HCT116 (cell line): Measurements from ENCODE around the gene RGPD8. TPM values are rescaled to one million over a fixed set of nuclear protein-coding genes. Genes with fewer than 3 reads are reported as not detected.
"Not testable (repeated sequence)": the region's sequence is repeated elsewhere in the genome, so short reads cannot be mapped to it uniquely, and the experiment has no call there.

Source experiments
- ATAC-seq: fragments of 200-7000 bp; cut with Tn5 transposase; 2 replicates; pipeline ENCODE4 v1.9.1; 2020; ENCODE audit warnings: mild to moderate bottlenecking, moderate library complexity
- BruUV-seq: library from RNA; stranded (reverse); fragments of 400-500 nt; replicated peaks from 2 replicates; lab custom pipeline; 2021; lab: Mats Ljungman, UMichigan
- CTCF ChIA-PET: fragments of 300-600 bp; sonication (Branson Sonifier 250); formaldehyde crosslinking; loops from one replicate; lab custom pipeline; 2021; ENCODE audit warnings: antibody characterized with exemption; lab: Charles Lee
- POLR2A ChIA-PET: fragments of 300-600, 350-600 bp; sonication (Branson Sonifier 250); formaldehyde crosslinking; loops from one replicate; lab custom pipeline; 2021; ENCODE audit warnings: antibody characterized with exemption; lab: Charles Lee
- RAD21 ChIA-PET, 2 experiments: fragments of 300-600 bp; sonication (Branson Sonifier 250); formaldehyde crosslinking; loops; one replicate each; lab custom pipeline; 2023; ENCODE audit warnings: low total read pairs in 2 of 2; ENCODE audit not compliant: uncharacterized antibody in 2 of 2, unreplicated experiment in 2 of 2, low non-redundant PET in 1 of 2; lab: Charles Lee
- DNase-seq: peaks from one replicate; pipeline ENCODE4 v3.0.0-alpha.2; 2010; ENCODE audit warnings: low read depth, low spot score
- H2AFZ ChIP-seq: fragments of 200-600 bp; shearing (Covaris generic), sonication (generic); 2 replicates; pipeline ENCODE4 v1.6.1; 2017; ENCODE audit warnings: low read depth, mixed run types, mixed read lengths, antibody characterized with exemption, low read length; ENCODE audit not compliant: poor library complexity, severe bottlenecking
- H3K27ac ChIP-seq: 2 replicates; pipeline ENCODE4 v1.5.1; 2012; ENCODE audit warnings: low read depth, low read length
- H3K27me3 ChIP-seq: fragments of 200-600 bp; sonication (generic); 2 replicates; pipeline ENCODE4 v1.6.1; 2016; ENCODE audit warnings: mixed run types, low read length, mixed read lengths; ENCODE audit not compliant: insufficient read depth
- H3K36me3 ChIP-seq, 2 experiments: fragments of 200-500 bp in 1 of 2; fragments of 200-600 bp in 1 of 2; sonication (Bioruptor generic) in 1 of 2; sonication (generic) in 1 of 2; 2 replicates each; pipeline versions ENCODE4 v1.5.1 to v1.6.1; 2014 to 2016; ENCODE audit warnings: low read length in 2 of 2, inconsistent platforms in 1 of 2, mixed read lengths in 1 of 2, mixed run types in 1 of 2; ENCODE audit not compliant: insufficient read depth in 2 of 2, control insufficient read depth in 1 of 2
- H3K4me1 ChIP-seq, 2 experiments: fragments of 200-600 bp in 1 of 2; sonication (generic) in 1 of 2; 2 replicates each; pipeline versions ENCODE4 v1.5.1 to v1.6.1; 2012 to 2017; ENCODE audit warnings: low read length in 2 of 2, inconsistent platforms in 1 of 2, mild to moderate bottlenecking in 1 of 2, mixed read lengths in 1 of 2, mixed run types in 1 of 2, moderate library complexity in 1 of 2; ENCODE audit not compliant: insufficient read depth in 2 of 2, control insufficient read depth in 1 of 2
- H3K4me2 ChIP-seq: fragments of 200-600 bp; sonication (generic); 2 replicates; pipeline ENCODE4 v1.6.1; 2017; ENCODE audit warnings: mixed run types, low read length, mixed read lengths
- H3K4me3 ChIP-seq, 2 experiments: fragments of 200-600 bp in 1 of 2; sonication (generic) in 1 of 2; replicated peaks in 1 of 2; 2 replicates each; pipeline ENCODE4 v1.5.1; 2011 to 2016; ENCODE audit warnings: low read length in 2 of 2, control low read depth in 1 of 2, low read depth in 1 of 2, mild to moderate bottlenecking in 1 of 2, mixed read lengths in 1 of 2, mixed run types in 1 of 2
- H3K79me2 ChIP-seq: fragments of 200-600 bp; sonication (generic); 2 replicates; pipeline ENCODE4 v1.6.1; 2017; ENCODE audit warnings: mild to moderate bottlenecking, mixed run types, low read length, moderate library complexity, mixed read lengths; ENCODE audit not compliant: insufficient read depth
- H3K9ac ChIP-seq: fragments of 200-600 bp; sonication (generic); 2 replicates; pipeline ENCODE4 v1.6.1; 2016; ENCODE audit warnings: low read length, mixed read lengths
- H3K9me2 ChIP-seq: fragments of 200-600 bp; sonication (generic), shearing (Covaris generic); 2 replicates; pipeline ENCODE4 v1.6.1; 2017; ENCODE audit warnings: mixed run types, mild to moderate bottlenecking, moderate library complexity; ENCODE audit not compliant: insufficient read depth
- H3K9me3 ChIP-seq, 2 experiments: fragments of 200-500 bp in 1 of 2; fragments of 200-600 bp in 1 of 2; sonication (Bioruptor generic) in 1 of 2; sonication (generic) in 1 of 2; 2 replicates each; pipeline ENCODE4 v1.6.1; 2014 to 2017; ENCODE audit warnings: low read length in 2 of 2, mixed read lengths in 2 of 2, inconsistent platforms in 1 of 2, low read depth in 1 of 2, mild to moderate bottlenecking in 1 of 2, mixed run types in 1 of 2, moderate library complexity in 1 of 2; ENCODE audit not compliant: control insufficient read depth in 1 of 2, insufficient read depth in 1 of 2
- H4K20me1 ChIP-seq: fragments of 200-600 bp; sonication (generic), shearing (Covaris generic); 2 replicates; pipeline ENCODE4 v1.6.1; 2017; ENCODE audit warnings: mixed run types, mild to moderate bottlenecking, moderate library complexity; ENCODE audit not compliant: insufficient read depth
- ZFX ChIP-seq: fragments of 450-650 bp; IDR thresholded peaks from 2 replicates; pipeline ENCODE4 v1.6.1; 2017
- intact Hi-C: fragments of 100-400 bp; cut with micrococcal nuclease; formaldehyde crosslinking; loops from 2 replicates; pipeline ENCODE4 v1.10.0; 2022
- total RNA-seq: library from RNA; stranded (reverse); gene quantifications from one replicate; pipeline ENCODE4 v1.2.1, GENCODE V29; 2021; ENCODE audit not compliant: unreplicated experiment

RGPD8 gene
- total RNA-seq, 1 experiment from 2014 or later = 11.0 TPM

- DNase-seq, H3K9me2 ChIP-seq, H2AFZ ChIP-seq, H4K20me1 ChIP-seq, H3K27me3 ChIP-seq, H3K9me3 ChIP-seq, H3K79me2 ChIP-seq, H3K36me3 ChIP-seq, BruUV-seq, H3K27ac ChIP-seq, H3K4me1 ChIP-seq, POLR2A ChIA-PET: not testable (repeated sequence)
- intact Hi-C loops = loop anchor here (5.0 kb wide), 2 partner anchors 176 to 311 kb away; partner anchors contain the start of gene ZC3H8
- TF ChIP-seq ZFX = peak; percentile 62
- RAD21 ChIA-PET = interaction anchor here in 1 of 2 experiments (0.6 kb wide), 2 partner anchors 56 to 619 kb away, joined by 3 read pairs; no protein-coding TSS in a partner anchor
- ATAC-seq = peak; percentile 75
- Histone ChIP-seq H3K4me3 (peak overlapping the region; percentile 43 to 53), H3K9ac (peak overlapping the region; percentile 50), H3K4me2 (peak overlapping the region; percentile 49)
- CTCF ChIA-PET = interaction anchor here (0.6 to 0.8 kb wide), 4 partner anchors 60 to 311 kb away, joined by 3 to 8 read pairs (median 5); no protein-coding TSS in a partner anchor
Observed at GRCh38 chr2:112432735-112433479, 538 bp downstream of the RGPD8 start.

- H3K4me3 ChIP-seq = peak overlapping the region; percentile 43 to 53
- RAD21 ChIA-PET, DNase-seq, ATAC-seq, H3K4me1 ChIP-seq, H3K36me3 ChIP-seq, H3K27ac ChIP-seq, H3K9me3 ChIP-seq, H3K27me3 ChIP-seq, H3K9me2 ChIP-seq, BruUV-seq, H4K20me1 ChIP-seq, H3K79me2 ChIP-seq, H2AFZ ChIP-seq, POLR2A ChIA-PET: not testable (repeated sequence)
- CTCF ChIA-PET = interaction anchor here (0.8 kb wide), 1 partner anchor 310 kb away, joined by 3 read pairs; no protein-coding TSS in a partner anchor
- H3K9ac ChIP-seq = peak overlapping the region; percentile 36; the same call in 1 of the 2 replicates
- intact Hi-C loops = loop anchor here (5.0 kb wide), 2 partner anchors 175 to 310 kb away; partner anchors contain the start of gene ZC3H8
- H3K4me2 ChIP-seq = peak overlapping the region; percentile 49
Observed at GRCh38 chr2:112432390-112432734, 1.1 kb downstream of the RGPD8 start.
